GM12874 (cell line): Measurements from ENCODE around the gene KIF18B.

Experiments
- CTCF ChIP-seq: IDR thresholded peaks from 2 replicates; pipeline ENCODE4 v1.5.1; 2011; ENCODE audit warnings: low read depth, mild to moderate bottlenecking, control low read depth, low read length, moderate library complexity; ENCODE audit not compliant: insufficient read depth

KIF18B gene

GRCh38 chr17:44906763-44907728, 40.5 kb downstream of the KIF18B start:
- TF ChIP-seq CTCF: no peak

- no peak for TF ChIP-seq CTCF
These were observed 41.4 kb downstream of the KIF18B start for GRCh38 chr17:44906010-44906646.

- no peak for TF ChIP-seq CTCF
These were observed 42.3 kb downstream of the KIF18B start for GRCh38 chr17:44905006-44906000.

- TF ChIP-seq CTCF: no peak
These were observed 43.3 kb downstream of the KIF18B start for GRCh38 chr17:44904001-44904984.

- TF ChIP-seq CTCF: no peak
These were observed 44.4 kb downstream of the KIF18B start for GRCh38 chr17:44903012-44903685.

GRCh38 chr17:44902135-44902760, 45.3 kb downstream of the KIF18B start:
- no peak for TF ChIP-seq CTCF
